Neural progenitor cell (in vitro differentiated cells): ENCODE results near the gene CABP5.

Experiments
- EZH2 ChIP-seq: fragments of 200-600 bp; sonication (generic); IDR thresholded peaks from 2 replicates; pipeline ENCODE4 v1.6.1; 2017; ENCODE audit warnings: antibody characterized with exemption, mild to moderate bottlenecking, moderate library complexity
- TF ChIP-seq, protein P1 (sequence below): fragments of 200-600 bp; sonication (generic); IDR thresholded peaks from 2 replicates; pipeline ENCODE4 v1.5.1; 2017; ENCODE audit warnings: antibody characterized with exemption, mild to moderate bottlenecking

DNA sequence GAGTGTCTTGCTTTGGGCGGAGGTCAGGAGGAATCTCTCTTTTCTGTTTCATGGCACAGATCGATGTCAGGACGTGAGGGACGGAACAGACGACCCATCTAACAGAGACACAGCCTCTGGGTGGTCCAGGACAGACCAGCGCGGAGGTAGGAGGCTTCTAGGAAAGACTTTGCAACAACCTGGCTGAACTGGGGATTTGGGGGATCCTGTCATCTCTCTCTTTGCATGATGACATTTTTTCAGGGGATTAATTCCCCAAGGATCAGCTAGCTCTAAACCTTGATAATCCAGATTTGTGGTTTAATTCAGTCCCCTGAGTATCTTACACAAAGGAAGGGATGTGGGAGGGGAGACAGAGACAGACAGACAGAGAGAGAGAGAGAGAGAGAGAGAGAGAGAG is 14.4 kb downstream of the CABP5 start:
- TF ChIP-seq, protein P1, sequence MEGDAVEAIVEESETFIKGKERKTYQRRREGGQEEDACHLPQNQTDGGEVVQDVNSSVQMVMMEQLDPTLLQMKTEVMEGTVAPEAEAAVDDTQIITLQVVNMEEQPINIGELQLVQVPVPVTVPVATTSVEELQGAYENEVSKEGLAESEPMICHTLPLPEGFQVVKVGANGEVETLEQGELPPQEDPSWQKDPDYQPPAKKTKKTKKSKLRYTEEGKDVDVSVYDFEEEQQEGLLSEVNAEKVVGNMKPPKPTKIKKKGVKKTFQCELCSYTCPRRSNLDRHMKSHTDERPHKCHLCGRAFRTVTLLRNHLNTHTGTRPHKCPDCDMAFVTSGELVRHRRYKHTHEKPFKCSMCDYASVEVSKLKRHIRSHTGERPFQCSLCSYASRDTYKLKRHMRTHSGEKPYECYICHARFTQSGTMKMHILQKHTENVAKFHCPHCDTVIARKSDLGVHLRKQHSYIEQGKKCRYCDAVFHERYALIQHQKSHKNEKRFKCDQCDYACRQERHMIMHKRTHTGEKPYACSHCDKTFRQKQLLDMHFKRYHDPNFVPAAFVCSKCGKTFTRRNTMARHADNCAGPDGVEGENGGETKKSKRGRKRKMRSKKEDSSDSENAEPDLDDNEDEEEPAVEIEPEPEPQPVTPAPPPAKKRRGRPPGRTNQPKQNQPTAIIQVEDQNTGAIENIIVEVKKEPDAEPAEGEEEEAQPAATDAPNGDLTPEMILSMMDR: no peak
- TF ChIP-seq EZH2: no peak
